Peyer's patch (tissue), 4 donors: ENCODE data around the gene RAPGEF3.

Experiments
- CTCF ChIP-seq, 6 experiments: fragments of 450-650 bp in 4 of 6; fragments of 200-600 bp in 2 of 6; sonication (generic) in 1 of 6; IDR thresholded peaks; one replicate each; pipeline ENCODE4 v1.5.1; 2017 to 2019; ENCODE audit warnings: antibody characterized with exemption in 6 of 6, mild to moderate bottlenecking in 3 of 6, moderate library complexity in 1 of 6
- POLR2A ChIP-seq, 2 donors: fragments of 450-650 bp; IDR thresholded peaks; one replicate each; pipeline ENCODE4 v1.5.1; 2017; ENCODE audit warnings: antibody characterized with exemption in 2 of 2, mild to moderate bottlenecking in 2 of 2, moderate library complexity in 2 of 2

- TF ChIP-seq CTCF (IDR thresholded peaks at IDR 0.05) (no peak), POLR2A (IDR thresholded peaks at IDR 0.05) (no peak)
Measured at GRCh38 chr12:47786662-47787280, 28.1 kb upstream of the RAPGEF3 start.
